GM10248 (cell line): Measurements from ENCODE around the gene RSPH6A.

Experiments
- CTCF ChIA-PET: fragments of 300-600 bp; sonication (Branson Sonifier 250); formaldehyde crosslinking; extraction: SDS; loops from one replicate; lab custom pipeline; 2021; ENCODE audit warnings: antibody characterized with exemption; lab: Yijun Ruan, JAX
- POLR2A ChIA-PET: fragments of 350-650 bp; sonication (Branson Sonifier 250); formaldehyde crosslinking; extraction: SDS; loops from one replicate; lab custom pipeline; 2020; ENCODE audit warnings: antibody characterized with exemption; lab: Yijun Ruan, JAX
- DNase-seq: peaks from one replicate; pipeline ENCODE4 v3.0.0; 2012; ENCODE audit errors: extremely low spot score
- CTCF ChIP-seq: IDR thresholded peaks from 2 replicates; pipeline ENCODE4 v1.5.1; 2012; ENCODE audit warnings: mild to moderate bottlenecking, low read depth; ENCODE audit errors: extremely low read depth, missing control alignments, control extremely low read depth

Gene RSPH6A

DNA sequence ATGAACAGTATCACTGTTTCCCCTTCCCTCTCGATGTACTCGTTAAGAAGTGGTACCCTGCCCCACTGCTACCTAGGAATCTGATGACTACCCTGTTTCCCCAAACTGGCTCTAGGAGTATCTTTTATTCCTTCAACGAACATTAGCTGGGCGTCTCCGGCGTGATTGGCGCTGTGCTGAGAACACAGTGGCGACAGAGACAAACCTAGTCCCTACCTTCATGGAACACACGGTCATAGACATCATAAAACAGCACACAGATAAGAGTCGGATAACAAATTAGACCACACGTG is 47.1 kb upstream of the RSPH6A start:
- no peak for DNase-seq
- no peak for TF ChIP-seq CTCF
- CTCF ChIA-PET: interaction anchor here (1.7 to 4.6 kb wide), 3 partner anchors 8 to 45 kb away, joined by 8 to 152 read pairs (median 16); partner anchors contain the start of gene IRF2BP1
- POLR2A ChIA-PET: no interaction called here

GRCh38 chr19:45860359-45861259 is 45.5 kb upstream of the RSPH6A start:
- no peak for DNase-seq
- ChIA-PET POLR2A (no interaction called here), CTCF (interaction anchor here (1.5 to 1.6 kb wide), 2 partner anchors 22 to 44 kb away, joined by 4 to 5 read pairs; no protein-coding TSS in a partner anchor)
- TF ChIP-seq CTCF: no peak

GRCh38 chr19:45854167-45854778 is 39.2 kb upstream of the RSPH6A start:
- CTCF ChIA-PET: interaction anchor here (1.4 to 2.3 kb wide), 4 partner anchors 9 to 31 kb away, joined by 3 to 8 read pairs (median 4); partner anchors contain the start of gene SYMPK
- no peak for DNase-seq
- TF ChIP-seq CTCF: no peak
- POLR2A ChIA-PET: no interaction called here

DNA sequence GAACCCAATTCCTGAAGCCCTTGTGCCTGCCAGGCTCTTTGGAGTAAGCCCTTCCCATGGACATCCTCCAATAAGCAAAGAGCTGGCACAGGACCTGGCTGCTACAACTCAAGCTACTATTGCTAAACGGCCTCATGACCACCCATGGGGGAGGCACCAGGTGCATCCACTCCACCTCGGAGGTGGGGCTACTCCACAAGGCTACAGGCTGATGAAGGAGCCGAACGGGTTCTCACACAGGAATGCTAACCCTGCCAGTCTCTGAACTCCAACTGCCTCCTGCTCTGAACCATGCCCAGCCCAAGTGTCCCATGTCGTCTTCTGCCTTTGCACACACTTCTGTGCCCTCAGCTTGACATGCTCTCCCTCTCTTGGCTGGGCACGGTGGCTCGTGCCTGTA is 37.9 kb upstream of the RSPH6A start:
- DNase-seq: no peak
- CTCF ChIA-PET: interaction anchor here (0.9 to 2.3 kb wide), 4 partner anchors 10 to 36 kb away, joined by 3 to 8 read pairs (median 4); partner anchors contain the start of gene SYMPK
- TF ChIP-seq CTCF: no peak
- POLR2A ChIA-PET: interaction anchor here (1.2 kb wide), 1 partner anchor 10 kb away, joined by 4 read pairs; no protein-coding TSS in a partner anchor

DNA sequence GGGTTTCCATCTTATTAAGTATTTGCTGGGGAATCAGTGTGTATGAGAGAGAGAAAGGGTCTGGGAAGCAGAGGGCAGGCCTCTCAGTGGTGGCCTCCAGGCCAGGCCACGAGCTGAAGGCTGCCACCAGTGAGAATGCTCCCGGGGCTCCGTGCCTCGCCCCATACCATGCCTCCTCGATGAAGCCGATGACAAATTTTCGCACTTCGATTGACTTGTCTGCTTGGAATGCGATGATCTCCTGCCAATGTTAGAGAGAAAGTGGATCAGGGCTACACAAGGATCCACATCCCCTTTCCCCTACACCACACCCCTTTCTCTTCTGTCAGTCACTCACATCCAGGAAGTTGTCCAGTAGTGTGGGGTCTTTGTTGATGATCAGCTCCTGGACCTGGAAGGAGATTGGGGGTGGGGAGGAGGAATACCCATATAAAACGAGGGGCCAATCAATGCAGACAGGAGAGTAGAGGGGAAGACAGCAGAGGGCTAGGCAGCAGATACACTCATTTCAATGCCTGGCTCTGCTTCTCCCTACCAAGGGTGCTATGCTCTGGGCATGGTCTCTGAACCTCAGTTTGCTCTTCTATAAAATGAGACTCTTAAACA is 37.1 kb upstream of the RSPH6A start:
- no peak for DNase-seq
- POLR2A ChIA-PET: interaction anchor here (1.2 kb wide), 1 partner anchor 11 kb away, joined by 4 read pairs; no protein-coding TSS in a partner anchor
- CTCF ChIA-PET: interaction anchor here (1.0 to 3.4 kb wide), 2 partner anchors 30 to 35 kb away, joined by 3 to 15 read pairs; no protein-coding TSS in a partner anchor
- no peak for TF ChIP-seq CTCF

- TF ChIP-seq CTCF: peak; percentile 19
- no peak for DNase-seq
- ChIA-PET POLR2A (no interaction called here), CTCF (interaction anchor here (0.8 to 3.4 kb wide), 9 partner anchors 14 to 80 kb away, joined by 3 to 15 read pairs (median 3); partner anchors contain the start of genes FOXA3 and SIX5)
Measured at GRCh38 chr19:45848922-45849321, 33.8 kb upstream of the RSPH6A start.
